GM19035 (cell line): Measurements from ENCODE around the gene C10orf62.
"Not testable (repeated sequence)": the region's sequence is repeated elsewhere in the genome, so short reads cannot be mapped to it uniquely, and the experiment has no call there.

Experiments
- ATAC-seq: cut with Tn5 transposase; IDR thresholded peaks from one replicate; pipeline ENCODE4 v1.9.1; 2021; ENCODE audit not compliant: unreplicated experiment

Gene C10orf62

GRCh38 chr10:97623277-97623676 is 33.8 kb downstream of the C10orf62 start:
- ATAC-seq, result no peak

- ATAC-seq, result no peak
Observed at GRCh38 chr10:97627731-97628130, 38.2 kb downstream of the C10orf62 start.

GRCh38 chr10:97628228-97628627 is 38.7 kb downstream of the C10orf62 start:
- ATAC-seq, result no peak

- no peak for ATAC-seq
Observed at GRCh38 chr10:97629289-97629688, 39.8 kb downstream of the C10orf62 start.

- no peak for ATAC-seq
Observed at GRCh38 chr10:97631098-97631497, 41.6 kb downstream of the C10orf62 start.

- peak; percentile 99 for ATAC-seq
Observed at GRCh38 chr10:97632949-97633884, 43.7 kb downstream of the C10orf62 start, which contains the start of gene MORN4. TSS of gene MORN4 (minus strand) at chr10:97633500. CDS start at chr10:97619653, 13,847 bp downstream.

GRCh38 chr10:97633921-97634320 is 44.4 kb downstream of the C10orf62 start:
- peak; percentile 20 for ATAC-seq

- ATAC-seq, result no peak
Observed at GRCh38 chr10:97635577-97635976, 46.1 kb downstream of the C10orf62 start.

- not testable (repeated sequence) for ATAC-seq
Observed at GRCh38 chr10:97639090-97639489, 49.6 kb downstream of the C10orf62 start.

- peak; percentile 97 for ATAC-seq
Observed at GRCh38 chr10:97640174-97640867, 50.8 kb downstream of the C10orf62 start, which contains the start of gene PI4K2A. TSS of gene PI4K2A (plus strand) at chr10:97640671. CDS start at chr10:97640743, 72 bp downstream.
